KMS-11 (cell line): Measurements from ENCODE around the gene INO80B.
A peak's percentile ranks its signal among the peaks of the same experiment; 100 is the strongest.
"Not testable (repeated sequence)": the region's sequence is repeated elsewhere in the genome, so short reads cannot be mapped to it uniquely, and the experiment has no call there.

ENCODE experiments used
- H2AFZ ChIP-seq: fragments of 200-600 bp; sonication (generic); 2 replicates; pipeline ENCODE4 v1.6.1; 2016; ENCODE audit warnings: antibody characterized with exemption, mixed run types, low read depth
- H3K27ac ChIP-seq: fragments of 200-600 bp; sonication (generic); 2 replicates; pipeline ENCODE4 v1.6.1; 2016; ENCODE audit warnings: mild to moderate bottlenecking, mixed run types
- H3K27me3 ChIP-seq: fragments of 200-600 bp; sonication (generic); 2 replicates; pipeline ENCODE4 v1.6.1; 2017; ENCODE audit warnings: mild to moderate bottlenecking, low read depth, mixed run types, moderate library complexity; ENCODE audit not compliant: insufficient read depth
- H3K36me3 ChIP-seq: fragments of 200-600 bp; sonication (generic); 2 replicates; pipeline ENCODE4 v1.6.1; 2017; ENCODE audit warnings: mild to moderate bottlenecking, mixed run types; ENCODE audit not compliant: insufficient read depth
- H3K4me1 ChIP-seq: fragments of 200-600 bp; sonication (generic); 2 replicates; pipeline ENCODE4 v1.6.1; 2016; ENCODE audit warnings: mild to moderate bottlenecking, low read depth, mixed run types; ENCODE audit not compliant: poor library complexity, severe bottlenecking
- H3K4me2 ChIP-seq: fragments of 200-600 bp; sonication (generic); 2 replicates; pipeline ENCODE4 v1.7.0; 2016; ENCODE audit warnings: mild to moderate bottlenecking, mixed run types
- H3K4me3 ChIP-seq: fragments of 200-600 bp; sonication (generic); IDR thresholded peaks from 2 replicates; pipeline ENCODE4 v1.6.1; 2017; ENCODE audit warnings: low read depth, low read length, mixed read lengths; ENCODE audit not compliant: insufficient read depth
- H3K79me2 ChIP-seq: fragments of 200-600 bp; sonication (generic); 2 replicates; pipeline ENCODE4 v1.6.1; 2016; ENCODE audit warnings: low read depth, mixed run types; ENCODE audit not compliant: insufficient read depth
- H3K9ac ChIP-seq: fragments of 200-600 bp; sonication (generic); 2 replicates; pipeline ENCODE4 v1.6.1; 2016; ENCODE audit warnings: mild to moderate bottlenecking, mixed run types
- H4K20me1 ChIP-seq: fragments of 200-600 bp; sonication (generic); 2 replicates; pipeline ENCODE4 v1.6.1; 2016; ENCODE audit warnings: mild to moderate bottlenecking, mixed run types; ENCODE audit not compliant: insufficient read depth
- CTCF ChIP-seq: fragments of 200-600 bp; sonication (generic); conservative IDR thresholded peaks from 2 replicates; pipeline ENCODE4 v1.6.1; 2017; ENCODE audit warnings: low read depth, mild to moderate bottlenecking, antibody characterized with exemption, low read length, moderate library complexity, mixed read lengths

INO80B gene

GRCh38 chr2:74461187-74462053 is 6.5 kb downstream of the INO80B start:
- H3K4me1 ChIP-seq = peaks cover 22% of the 10 kb centered on the region
- H3K4me2 ChIP-seq = no peak overlapping the region
- H2AFZ ChIP-seq = no peak overlapping the region
- H3K9ac ChIP-seq = no peak overlapping the region
- peak; percentile 44; the same call in 1 of the 2 replicates for TF ChIP-seq CTCF
- H3K79me2 ChIP-seq = peaks cover 19% of the 10 kb centered on the region
- no peaks in the 10 kb centered on the region for H3K36me3 ChIP-seq
- no peak overlapping the region for H3K4me3 ChIP-seq
- H3K27me3 ChIP-seq = no peaks in the 10 kb centered on the region
- H3K27ac ChIP-seq = no peak overlapping the region
- no peaks in the 10 kb centered on the region for H4K20me1 ChIP-seq

GRCh38 chr2:74462054-74462785 is 7.3 kb downstream of the INO80B start:
- Histone ChIP-seq H3K9ac (no peak overlapping the region), H4K20me1 (no peaks in the 10 kb centered on the region), H2AFZ (no peak overlapping the region), H3K79me2 (peaks cover 19% of the 10 kb centered on the region), H3K4me1 (peaks cover 17% of the 10 kb centered on the region), H3K27me3 (no peaks in the 10 kb centered on the region), H3K27ac (no peak overlapping the region), H3K36me3 (no peaks in the 10 kb centered on the region), H3K4me3 (no peak overlapping the region), H3K4me2 (no peak overlapping the region)
- TF ChIP-seq CTCF = no peak

GRCh38 chr2:74462786-74463105 is 7.9 kb downstream of the INO80B start:
- Histone ChIP-seq H3K36me3 (no peaks in the 10 kb centered on the region), H3K9ac (no peak overlapping the region), H3K27ac (no peak overlapping the region), H3K79me2 (peaks cover 19% of the 10 kb centered on the region), H4K20me1 (no peaks in the 10 kb centered on the region), H2AFZ (no peak overlapping the region), H3K4me2 (no peak overlapping the region), H3K4me3 (no peak overlapping the region), H3K27me3 (no peaks in the 10 kb centered on the region), H3K4me1 (peaks cover 17% of the 10 kb centered on the region)
- no peak for TF ChIP-seq CTCF

- peak overlapping the region; percentile 92 for H3K4me2 ChIP-seq
- peak overlapping the region; percentile 80 for H3K9ac ChIP-seq
- no peaks in the 10 kb centered on the region for H3K36me3 ChIP-seq
- no peaks in the 10 kb centered on the region for H4K20me1 ChIP-seq
- H3K27ac ChIP-seq = no peak overlapping the region
- TF ChIP-seq CTCF = no peak
- no peak overlapping the region for H3K4me3 ChIP-seq
- H2AFZ ChIP-seq = peak overlapping the region; percentile 95
- H3K27me3 ChIP-seq = no peaks in the 10 kb centered on the region
- peaks cover 19% of the 10 kb centered on the region for H3K79me2 ChIP-seq
- H3K4me1 ChIP-seq = peaks cover 15% of the 10 kb centered on the region
Measured at GRCh38 chr2:74464406-74464805, 9.5 kb downstream of the INO80B start.

- H3K4me2 ChIP-seq = peak overlapping the region; percentile 72; the same call in 1 of the 2 replicates
- not testable (repeated sequence) for H3K27ac ChIP-seq, H3K9ac ChIP-seq, H3K36me3 ChIP-seq, H3K79me2 ChIP-seq, H2AFZ ChIP-seq, H3K27me3 ChIP-seq, H3K4me3 ChIP-seq, H4K20me1 ChIP-seq
- H3K4me1 ChIP-seq = peaks cover 31% of the 10 kb centered on the region
Measured at GRCh38 chr2:74470742-74471141, 15.9 kb downstream of the INO80B start.
